HS-27A (cell line): ENCODE results near the gene BPIFB6.

Experiments
- DNase-seq: peaks from one replicate; pipeline ENCODE4 v3.0.0-alpha.2; 2012; ENCODE audit warnings: low read depth, missing footprints

BPIFB6 gene

GRCh38 chr20:33091693-33092092, 60.2 kb downstream of the BPIFB6 start:
- DNase-seq, result no peak

- no peak for DNase-seq
These were observed 60.9 kb downstream of the BPIFB6 start for GRCh38 chr20:33092361-33092760.

GRCh38 chr20:33093074-33093473, 61.6 kb downstream of the BPIFB6 start:
- DNase-seq, result no peak

- no peak for DNase-seq
These were observed 62.1 kb downstream of the BPIFB6 start for GRCh38 chr20:33093582-33093981.
